Suprapubic skin (tissue), 4 donors: Measurements from ENCODE around the gene CLCN6. TPM values are rescaled to one million over a fixed set of nuclear protein-coding genes. Genes with fewer than 3 reads are reported as not detected.

Source experiments
- DNase-seq, 2 donors: peaks; one replicate each; pipeline ENCODE4 v3.0.0-alpha.2; 2019; ENCODE audit warnings: low spot score in 2 of 2
- H3K27ac ChIP-seq: fragments of 200-600 bp; sonication (generic); one replicate; pipeline ENCODE4 v1.5.1; 2019
- H3K27me3 ChIP-seq: fragments of 200-600 bp; sonication (generic); one replicate; pipeline ENCODE4 v1.5.1; 2019
- H3K36me3 ChIP-seq: fragments of 200-600 bp; sonication (generic); one replicate; pipeline ENCODE4 v1.5.1; 2019
- H3K4me1 ChIP-seq: fragments of 200-600 bp; sonication (generic); one replicate; pipeline ENCODE4 v1.5.1; 2019
- H3K4me3 ChIP-seq: fragments of 200-600 bp; sonication (generic); one replicate; pipeline ENCODE4 v1.5.1; 2019; ENCODE audit warnings: mild to moderate bottlenecking
- H3K9me3 ChIP-seq: fragments of 200-600 bp; sonication (generic); one replicate; pipeline ENCODE4 v1.5.1; 2019
- EP300 ChIP-seq: sonication (generic); formaldehyde crosslinking; IDR thresholded peaks from one replicate; pipeline ENCODE4 v1.6.1; 2017; ENCODE audit warnings: antibody characterized with exemption
- POLR2A ChIP-seq, 2 donors: fragments of 450-650 bp; IDR thresholded peaks; one replicate each; pipeline ENCODE4 v1.6.1; 2017; ENCODE audit warnings: antibody characterized with exemption in 2 of 2, mild to moderate bottlenecking in 2 of 2, moderate library complexity in 2 of 2
- POLR2AphosphoS5 ChIP-seq, 3 donors: sonication (generic); formaldehyde crosslinking; IDR thresholded peaks; one replicate each; pipeline ENCODE4 v1.6.1; 2017; ENCODE audit warnings: antibody characterized with exemption in 3 of 3
- WGBS: methylation state at CpG from one replicate; pipeline ENCODE4 v1.1.5; 2018; 5-methylcytosine and 5-hydroxymethylcytosine counted together
- total RNA-seq, 4 donors: library from RNA; depleted of rRNA; stranded (reverse); fragments of >200 nt; gene quantifications; one replicate each; pipeline ENCODE4 v1.1.0, GENCODE V29; 2016
- TF ChIP-seq, protein P1 (sequence below), 2 donors: fragments of 200-600 bp in 1 of 2; fragments of 450-650 bp in 1 of 2; sonication (generic) in 1 of 2; IDR thresholded peaks; one replicate each; pipeline ENCODE4 v1.5.1; 2016 to 2019; ENCODE audit warnings: antibody characterized with exemption in 2 of 2, mild to moderate bottlenecking in 1 of 2, moderate library complexity in 1 of 2

CLCN6 gene
- total RNA-seq, 4 donors from 2014 or later = 6.2 to 22.5 (median 10.2) TPM

DNA sequence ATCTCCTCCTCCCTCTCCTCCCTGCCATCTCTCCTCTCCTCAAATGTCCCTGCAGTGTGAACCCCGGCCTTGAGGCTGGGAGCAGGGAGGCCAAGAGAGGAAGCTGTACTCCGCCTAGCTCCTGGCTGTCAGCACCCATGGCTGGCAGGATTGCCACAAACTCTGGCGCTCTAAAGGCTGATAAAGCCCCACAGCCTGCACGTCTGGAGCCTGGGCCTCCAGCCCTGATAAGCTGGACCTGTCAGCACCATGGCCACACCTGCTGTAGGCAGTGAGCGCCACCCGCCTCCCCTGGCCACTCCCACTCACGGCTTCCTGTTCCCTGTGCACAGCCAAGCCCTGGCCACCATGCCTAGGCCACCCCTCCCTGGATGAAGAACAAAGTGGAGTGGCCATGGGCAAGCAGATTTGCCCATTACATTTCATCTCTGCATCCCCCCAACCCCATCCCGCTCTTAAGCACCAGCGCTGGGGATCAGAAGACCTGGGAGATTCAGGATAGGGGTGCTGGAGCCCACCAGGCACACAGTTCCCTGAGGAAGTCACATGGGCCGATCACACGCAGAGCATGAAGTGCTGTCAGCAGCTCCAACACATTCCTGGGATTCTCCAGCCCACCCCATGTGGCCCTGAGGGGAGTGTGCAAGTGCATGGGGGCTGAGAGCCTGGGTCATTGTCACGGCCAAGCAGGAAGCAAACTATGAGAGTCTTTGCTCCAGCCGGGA is 77.0 kb downstream of the CLCN6 start:
- Histone ChIP-seq H3K27ac (no peak overlapping the region), H3K4me1 (peaks cover 12% of the 10 kb centered on the region), H3K4me3 (no peak overlapping the region), H3K27me3 (peaks cover 8% of the 10 kb centered on the region), H3K9me3 (no peaks in the 10 kb centered on the region), H3K36me3 (no peaks in the 10 kb centered on the region)
- 15% methylated on average over 6 of the region's 13 CpGs for WGBS
- no peak for DNase-seq
- TF ChIP-seq POLR2A (IDR thresholded peaks at IDR 0.05) = no peak
- TF ChIP-seq, protein P1, sequence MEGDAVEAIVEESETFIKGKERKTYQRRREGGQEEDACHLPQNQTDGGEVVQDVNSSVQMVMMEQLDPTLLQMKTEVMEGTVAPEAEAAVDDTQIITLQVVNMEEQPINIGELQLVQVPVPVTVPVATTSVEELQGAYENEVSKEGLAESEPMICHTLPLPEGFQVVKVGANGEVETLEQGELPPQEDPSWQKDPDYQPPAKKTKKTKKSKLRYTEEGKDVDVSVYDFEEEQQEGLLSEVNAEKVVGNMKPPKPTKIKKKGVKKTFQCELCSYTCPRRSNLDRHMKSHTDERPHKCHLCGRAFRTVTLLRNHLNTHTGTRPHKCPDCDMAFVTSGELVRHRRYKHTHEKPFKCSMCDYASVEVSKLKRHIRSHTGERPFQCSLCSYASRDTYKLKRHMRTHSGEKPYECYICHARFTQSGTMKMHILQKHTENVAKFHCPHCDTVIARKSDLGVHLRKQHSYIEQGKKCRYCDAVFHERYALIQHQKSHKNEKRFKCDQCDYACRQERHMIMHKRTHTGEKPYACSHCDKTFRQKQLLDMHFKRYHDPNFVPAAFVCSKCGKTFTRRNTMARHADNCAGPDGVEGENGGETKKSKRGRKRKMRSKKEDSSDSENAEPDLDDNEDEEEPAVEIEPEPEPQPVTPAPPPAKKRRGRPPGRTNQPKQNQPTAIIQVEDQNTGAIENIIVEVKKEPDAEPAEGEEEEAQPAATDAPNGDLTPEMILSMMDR (IDR thresholded peaks at IDR 0.05) = no peak
- TF ChIP-seq EP300 = no peak
- TF ChIP-seq POLR2AphosphoS5 (IDR thresholded peaks at IDR 0.05) = no peak

GRCh38 chr1:11885916-11886315 is 79.9 kb downstream of the CLCN6 start:
- H3K27ac ChIP-seq = no peak overlapping the region
- TF ChIP-seq POLR2AphosphoS5 (IDR thresholded peaks at IDR 0.05) = no peak

GRCh38 chr1:11886986-11887665 is 81.1 kb downstream of the CLCN6 start:
- WGBS = 78% methylated on average over 18 of the region's 19 CpGs
- H3K4me1 ChIP-seq = peaks cover 6% of the 10 kb centered on the region
- H3K4me3 ChIP-seq = no peak overlapping the region

More at GRCh38 chr1:11885916-11886315, 79.9 kb downstream of the CLCN6 start:
- DNase-seq = no peak
- WGBS = 79% methylated on average over 6 of the region's 6 CpGs
- Histone ChIP-seq H3K27me3 (no peaks in the 10 kb centered on the region), H3K9me3 (no peaks in the 10 kb centered on the region), H3K36me3 (no peaks in the 10 kb centered on the region), H3K4me1 (peaks cover 6% of the 10 kb centered on the region), H3K4me3 (no peak overlapping the region)

GRCh38 chr1:11887666-11888007 is 81.6 kb downstream of the CLCN6 start:
- TF ChIP-seq, protein P1 (IDR thresholded peaks at IDR 0.05) = no peak
- TF ChIP-seq POLR2A (IDR thresholded peaks at IDR 0.05) (no peak), EP300 (no peak), POLR2AphosphoS5 (IDR thresholded peaks at IDR 0.05) (no peak)
- WGBS = 82% methylated on average over 7 of the region's 7 CpGs
- Histone ChIP-seq H3K27me3 (peaks cover 4% of the 10 kb centered on the region), H3K4me1 (peaks cover 6% of the 10 kb centered on the region), H3K9me3 (no peaks in the 10 kb centered on the region), H3K36me3 (no peaks in the 10 kb centered on the region), H3K4me3 (no peak overlapping the region), H3K27ac (no peak overlapping the region)
- DNase-seq = no peak

More at GRCh38 chr1:11886986-11887665, 81.1 kb downstream of the CLCN6 start:
- H3K27me3 ChIP-seq = peaks cover 3% of the 10 kb centered on the region
- no peak overlapping the region for H3K27ac ChIP-seq
- TF ChIP-seq, protein P1 (IDR thresholded peaks at IDR 0.05) = no peak
- TF ChIP-seq POLR2AphosphoS5 (IDR thresholded peaks at IDR 0.05) = no peak
- no peak for TF ChIP-seq POLR2A (IDR thresholded peaks at IDR 0.05)
- H3K9me3 ChIP-seq = no peaks in the 10 kb centered on the region
- DNase-seq = no peak
- H3K36me3 ChIP-seq = no peaks in the 10 kb centered on the region

- H3K9me3 ChIP-seq = no peaks in the 10 kb centered on the region
- no peaks in the 10 kb centered on the region for H3K4me1 ChIP-seq
- H3K27ac ChIP-seq = no peak overlapping the region
- DNase-seq = no peak
- no peak overlapping the region for H3K4me3 ChIP-seq
- TF ChIP-seq, protein P1 (IDR thresholded peaks at IDR 0.05) = no peak
- H3K36me3 ChIP-seq = no peaks in the 10 kb centered on the region
- 80% methylated on average over 15 of the region's 15 CpGs for WGBS
- peaks cover 4% of the 10 kb centered on the region for H3K27me3 ChIP-seq
Measured at GRCh38 chr1:11888206-11888876, 82.3 kb downstream of the CLCN6 start.
